Muscle of arm (tissue), 12 donors: Measurements from ENCODE around the gene SLC30A4. TPM values are rescaled to one million over a fixed set of nuclear protein-coding genes. Genes with fewer than 3 reads are reported as not detected.
"Not testable (repeated sequence)": the region's sequence is repeated elsewhere in the genome, so short reads cannot be mapped to it uniquely, and the experiment has no call there.

Experiments used
- DNase-seq: peaks from one replicate; pipeline ENCODE4 v3.0.0-alpha.2; 2013
- polyA plus RNA-seq, 12 donors: library from polyadenylated mRNA; unstranded; fragments of 120-200 nt; gene quantifications; one replicate each; pipeline ENCODE4 v1.2.1, GENCODE V29; 2013; ENCODE audit not compliant: insufficient read length in 12 of 12

SLC30A4 gene
- polyA plus RNA-seq, 12 donors: 4.8 to 7.9 (median 5.7) TPM; not detected in 1

- DNase-seq: peak; percentile 15
Observed at GRCh38 chr15:45521596-45522327, 793 bp downstream of the SLC30A4 start.

- DNase-seq: no peak
Observed at GRCh38 chr15:45510758-45511280, 11.7 kb downstream of the SLC30A4 start.

- not testable (repeated sequence) for DNase-seq
Observed at GRCh38 chr15:45507143-45507542, 15.4 kb downstream of the SLC30A4 start.

- no peak for DNase-seq
Observed at GRCh38 chr15:45499426-45499825, 23.1 kb downstream of the SLC30A4 start.

- no peak for DNase-seq
Observed at GRCh38 chr15:45498701-45499100, 23.9 kb downstream of the SLC30A4 start.

GRCh38 chr15:45497261-45497660, 25.3 kb downstream of the SLC30A4 start:
- no peak for DNase-seq

- DNase-seq: no peak
Observed at GRCh38 chr15:45496658-45497057, 25.9 kb downstream of the SLC30A4 start.

GRCh38 chr15:45495588-45495987, 27.0 kb downstream of the SLC30A4 start:
- DNase-seq: no peak

- no peak for DNase-seq
Observed at GRCh38 chr15:45489690-45490238, 32.8 kb downstream of the SLC30A4 start.

- no peak for DNase-seq
Observed at GRCh38 chr15:45486317-45486716, 36.2 kb downstream of the SLC30A4 start.

- DNase-seq: no peak
Observed at GRCh38 chr15:45481135-45481534, 41.4 kb downstream of the SLC30A4 start.

- no peak for DNase-seq
Observed at GRCh38 chr15:45476410-45476809, 46.1 kb downstream of the SLC30A4 start.

GRCh38 chr15:45474799-45475198, 47.8 kb downstream of the SLC30A4 start:
- DNase-seq: no peak

- DNase-seq: no peak
Observed at GRCh38 chr15:45473068-45473467, 49.5 kb downstream of the SLC30A4 start.

- no peak for DNase-seq
Observed at GRCh38 chr15:45471151-45471550, 51.4 kb downstream of the SLC30A4 start.

- no peak for DNase-seq
Observed at GRCh38 chr15:45469441-45469840, 53.1 kb downstream of the SLC30A4 start.

- DNase-seq: no peak
Observed at GRCh38 chr15:45469027-45469426, 53.5 kb downstream of the SLC30A4 start.

- no peak for DNase-seq
Observed at GRCh38 chr15:45468294-45468693, 54.3 kb downstream of the SLC30A4 start.

- DNase-seq: peak; percentile 78
Observed at GRCh38 chr15:45458746-45459403, 63.7 kb downstream of the SLC30A4 start.

- DNase-seq: peak; percentile 89
Observed at GRCh38 chr15:45457641-45458539, 64.7 kb downstream of the SLC30A4 start.

GRCh38 chr15:45457220-45457619, 65.3 kb downstream of the SLC30A4 start:
- no peak for DNase-seq
